Upper lobe of left lung (tissue), 6 donors: ENCODE results near the gene TCP11L2. TPM values are rescaled to one million over a fixed set of nuclear protein-coding genes. Genes with fewer than 3 reads are reported as not detected.

ENCODE experiments used
- ATAC-seq, 2 donors: fragments of 200-7000 bp; cut with Tn5 transposase; one replicate each; pipeline ENCODE4 v1.9.1; 2022; ENCODE audit warnings: mild to moderate bottlenecking in 2 of 2, moderate library complexity in 2 of 2; ENCODE audit not compliant: low FRiP score in 2 of 2
- DNase-seq, 2 donors: peaks; one replicate each; pipeline ENCODE4 v3.0.0-alpha.2; 2019 to 2020
- H3K27ac ChIP-seq, 4 donors: fragments of 200-600 bp; sonication (generic); one replicate each; pipeline ENCODE4 v1.5.1; 2016 to 2019
- H3K27me3 ChIP-seq, 4 donors: fragments of 200-600 bp; sonication (generic); one replicate each; pipeline ENCODE4 v1.5.1; 2017 to 2019
- H3K36me3 ChIP-seq, 4 donors: fragments of 200-600 bp; sonication (generic); one replicate each; pipeline ENCODE4 v1.5.1; 2016 to 2019
- H3K4me1 ChIP-seq, 4 donors: fragments of 200-600 bp; sonication (generic); one replicate each; pipeline ENCODE4 v1.5.1; 2018 to 2019
- H3K4me3 ChIP-seq, 4 donors: fragments of 200-600 bp; sonication (generic); one replicate each; pipeline ENCODE4 v1.5.1; 2017 to 2019; ENCODE audit warnings: mild to moderate bottlenecking in 2 of 4, moderate library complexity in 1 of 4
- H3K9me3 ChIP-seq, 4 donors: fragments of 200-600 bp; sonication (generic); one replicate each; pipeline ENCODE4 v1.5.1; 2018 to 2019
- EP300 ChIP-seq, 4 donors: sonication (generic); formaldehyde crosslinking; IDR thresholded peaks; one replicate each; pipeline ENCODE4 v1.5.1; 2017; ENCODE audit warnings: antibody characterized with exemption in 4 of 4, control low read depth in 2 of 4
- POLR2A ChIP-seq, 4 donors: fragments of 450-650 bp; IDR thresholded peaks; one replicate each; pipeline ENCODE4 v1.5.1; 2016 to 2017; ENCODE audit warnings: antibody characterized with exemption in 4 of 4, mild to moderate bottlenecking in 2 of 4
- POLR2AphosphoS5 ChIP-seq, 2 donors: sonication (generic); formaldehyde crosslinking; IDR thresholded peaks; one replicate each; pipeline ENCODE4 v1.5.1; 2017; ENCODE audit warnings: antibody characterized with exemption in 2 of 2
- WGBS, 2 donors: methylation state at CpG; one replicate each; pipeline ENCODE4 v1.1.5; 2017 to 2018; 5-methylcytosine and 5-hydroxymethylcytosine counted together
- total RNA-seq, 6 donors: library from RNA; depleted of rRNA in 4 of 6; stranded (reverse); fragments of >200 nt in 4 of 6; gene quantifications; one replicate each; pipeline versions ENCODE4 v1.1.0 to v1.2.1, GENCODE V29; 2016 to 2021
- TF ChIP-seq, protein P1 (sequence below), 6 experiments: fragments of 450-650 bp in 4 of 6; fragments of 200-600 bp in 2 of 6; sonication (generic) in 2 of 6; IDR thresholded peaks; one replicate each; pipeline ENCODE4 v1.5.1; 2016 to 2019; ENCODE audit warnings: antibody characterized with exemption in 6 of 6
- donor health status: DM: no; HTN: no; CAD: no; lungs with moderate emphysema.
- donor health status: DM: no; HTN: yes; CAD: no; lungs with severe emphysema.

TCP11L2 gene
- total RNA-seq, 6 donors from 2014 or later = 43.2 to 77.5 (median 56.2) TPM

DNA sequence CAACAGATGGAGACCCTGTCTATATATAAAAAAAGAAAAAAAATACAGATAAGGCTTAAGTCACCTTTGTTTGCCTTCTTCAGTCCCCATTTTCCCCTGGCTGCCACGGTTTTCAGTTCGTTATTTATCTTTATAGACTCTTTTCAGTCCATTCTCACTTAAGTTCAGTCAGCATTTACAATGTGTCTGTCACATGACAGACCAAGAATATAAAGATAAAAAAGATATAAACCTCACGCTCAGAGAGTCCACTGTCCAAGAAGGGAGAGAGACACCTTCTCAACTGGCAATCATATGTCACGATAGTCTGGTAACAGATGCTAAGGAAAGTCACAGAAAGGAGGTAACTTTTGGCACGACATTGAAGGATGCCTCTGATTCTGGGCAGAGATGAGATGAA lies 41.6 kb downstream of the TCP11L2 start:
- Histone ChIP-seq H3K27me3 (no peaks in the 10 kb centered on the region), H3K27ac (peak overlapping the region in 2 of 4 donors; percentile 28 to 64), H3K9me3 (no peaks in the 10 kb centered on the region), H3K4me1 (peaks cover 15 to 25% (median 21%) of the 10 kb centered on the region in 4 donors), H3K4me3 (no peak overlapping the region), H3K36me3 (peaks cover 0 to 22% (median 2%) of the 10 kb centered on the region in 4 donors)
- ATAC-seq = no peak
- 88 to 94% methylated on average over 5 of the region's 5 CpGs for WGBS, 2 donors
- no peak for DNase-seq
- no peak for TF ChIP-seq EP300 (IDR thresholded peaks at IDR 0.05)
- TF ChIP-seq, protein P1, sequence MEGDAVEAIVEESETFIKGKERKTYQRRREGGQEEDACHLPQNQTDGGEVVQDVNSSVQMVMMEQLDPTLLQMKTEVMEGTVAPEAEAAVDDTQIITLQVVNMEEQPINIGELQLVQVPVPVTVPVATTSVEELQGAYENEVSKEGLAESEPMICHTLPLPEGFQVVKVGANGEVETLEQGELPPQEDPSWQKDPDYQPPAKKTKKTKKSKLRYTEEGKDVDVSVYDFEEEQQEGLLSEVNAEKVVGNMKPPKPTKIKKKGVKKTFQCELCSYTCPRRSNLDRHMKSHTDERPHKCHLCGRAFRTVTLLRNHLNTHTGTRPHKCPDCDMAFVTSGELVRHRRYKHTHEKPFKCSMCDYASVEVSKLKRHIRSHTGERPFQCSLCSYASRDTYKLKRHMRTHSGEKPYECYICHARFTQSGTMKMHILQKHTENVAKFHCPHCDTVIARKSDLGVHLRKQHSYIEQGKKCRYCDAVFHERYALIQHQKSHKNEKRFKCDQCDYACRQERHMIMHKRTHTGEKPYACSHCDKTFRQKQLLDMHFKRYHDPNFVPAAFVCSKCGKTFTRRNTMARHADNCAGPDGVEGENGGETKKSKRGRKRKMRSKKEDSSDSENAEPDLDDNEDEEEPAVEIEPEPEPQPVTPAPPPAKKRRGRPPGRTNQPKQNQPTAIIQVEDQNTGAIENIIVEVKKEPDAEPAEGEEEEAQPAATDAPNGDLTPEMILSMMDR (IDR thresholded peaks at IDR 0.05) = no peak
- TF ChIP-seq POLR2A (IDR thresholded peaks at IDR 0.05) = no peak
- TF ChIP-seq POLR2AphosphoS5 (IDR thresholded peaks at IDR 0.05) = no peak

DNA sequence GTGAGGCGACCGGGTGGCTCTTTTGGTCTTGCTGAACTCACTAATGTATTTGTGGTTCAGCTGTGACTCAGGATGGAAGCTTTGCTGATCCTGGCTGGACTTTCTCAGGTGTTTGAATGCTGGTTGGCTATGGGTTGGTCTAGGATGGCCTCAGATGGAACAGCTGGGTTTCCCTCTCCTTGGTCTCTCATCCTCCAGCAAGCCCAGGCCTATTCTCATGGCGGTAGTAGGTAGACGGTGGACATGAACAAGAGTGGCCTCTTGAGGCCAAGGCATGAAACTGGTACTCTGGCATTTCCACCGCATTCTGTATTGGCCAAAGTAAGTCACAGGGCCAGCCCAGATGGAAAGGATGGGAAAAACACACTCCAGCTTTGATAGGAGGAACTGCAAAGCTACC lies 43.2 kb downstream of the TCP11L2 start:
- H3K27ac ChIP-seq = peak overlapping the region in 2 of 4 donors; percentile 26 to 64
- no peaks in the 10 kb centered on the region for H3K9me3 ChIP-seq
- ATAC-seq (peak in 1 of 2 donors; percentile 41), DNase-seq (peak in 1 of 2 donors; percentile 55)
- no peak overlapping the region for H3K4me3 ChIP-seq
- TF ChIP-seq, protein P1 (IDR thresholded peaks at IDR 0.05) = peak; percentile 24 to 51 (median 36)
- TF ChIP-seq POLR2A (IDR thresholded peaks at IDR 0.05) = no peak
- H3K36me3 ChIP-seq = peaks cover 0 to 20% (median 2%) of the 10 kb centered on the region in 4 donors
- WGBS, 2 donors = 61 to 82% methylated on average over 5 of the region's 5 CpGs
- H3K4me1 ChIP-seq = peaks cover 15 to 25% (median 21%) of the 10 kb centered on the region in 4 donors
- no peaks in the 10 kb centered on the region for H3K27me3 ChIP-seq

DNA sequence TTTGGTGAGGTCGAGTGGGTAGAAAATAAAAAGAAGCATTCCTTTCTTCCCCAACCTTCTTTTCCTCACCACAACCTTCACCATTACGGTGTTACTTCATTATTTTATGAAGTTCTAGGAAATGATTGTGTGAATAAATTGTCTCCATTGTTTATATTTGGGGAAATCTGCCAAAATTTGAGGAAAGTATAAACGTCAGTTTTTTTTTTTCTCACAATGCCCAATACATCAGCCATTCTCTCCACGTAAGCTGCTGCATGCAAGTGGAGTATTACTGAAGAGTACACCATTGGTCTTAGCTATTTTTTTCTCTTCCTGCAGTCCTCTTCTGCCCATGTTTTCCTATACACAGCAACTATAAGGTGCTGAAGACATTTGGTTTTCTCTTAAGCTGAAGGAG lies 45.9 kb downstream of the TCP11L2 start:
- ATAC-seq (no peak), DNase-seq (no peak)
- WGBS, 2 donors = 49 to 50% methylated on average over 4 of the region's 4 CpGs
- H3K4me3 ChIP-seq = no peak overlapping the region
- no peak overlapping the region for H3K27ac ChIP-seq
- peaks cover 0 to 12% (median 2%) of the 10 kb centered on the region in 4 donors for H3K36me3 ChIP-seq
- H3K9me3 ChIP-seq = no peaks in the 10 kb centered on the region
- peaks cover 3 to 6% (median 5%) of the 10 kb centered on the region in 4 donors for H3K4me1 ChIP-seq
- H3K27me3 ChIP-seq = no peaks in the 10 kb centered on the region
- TF ChIP-seq POLR2A (IDR thresholded peaks at IDR 0.05) (no peak), EP300 (IDR thresholded peaks at IDR 0.05) (no peak), POLR2AphosphoS5 (IDR thresholded peaks at IDR 0.05) (no peak)
- TF ChIP-seq, protein P1 (IDR thresholded peaks at IDR 0.05) = no peak

DNA sequence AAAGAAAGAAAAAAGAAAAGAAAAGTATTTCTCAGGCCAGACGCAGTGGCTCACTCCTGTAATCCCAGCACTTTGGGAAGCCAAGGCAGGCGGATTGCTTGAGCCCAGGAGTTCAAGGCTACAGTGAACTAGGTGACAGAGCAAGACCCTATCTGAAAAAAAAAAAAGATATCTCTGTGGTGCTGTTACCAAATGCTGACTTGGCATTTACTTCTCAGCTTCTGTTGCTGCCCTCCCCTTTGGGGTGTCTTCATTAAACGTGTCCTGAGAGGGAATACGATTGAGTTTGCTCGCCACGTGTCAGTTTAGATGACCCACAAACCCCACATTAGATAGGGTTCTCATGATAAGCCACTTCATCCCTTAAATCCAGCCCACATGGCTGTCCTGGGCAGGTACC lies 50.6 kb downstream of the TCP11L2 start:
- no peak overlapping the region for H3K27ac ChIP-seq
- ATAC-seq = no peak
- WGBS, 2 donors = 77 to 88% methylated on average over 6 of the region's 6 CpGs

More for the DNA sequence above, 50.6 kb downstream of the TCP11L2 start:
- Histone ChIP-seq H3K4me3 (no peak overlapping the region), H3K4me1 (peaks cover 0 to 11% (median 6%) of the 10 kb centered on the region in 4 donors), H3K9me3 (no peaks in the 10 kb centered on the region), H3K27me3 (no peaks in the 10 kb centered on the region), H3K36me3 (no peaks in the 10 kb centered on the region)
- no peak for DNase-seq
- TF ChIP-seq EP300 (IDR thresholded peaks at IDR 0.05) = no peak
- TF ChIP-seq POLR2A (IDR thresholded peaks at IDR 0.05) = no peak
- TF ChIP-seq POLR2AphosphoS5 (IDR thresholded peaks at IDR 0.05) = no peak
- TF ChIP-seq, protein P1 (IDR thresholded peaks at IDR 0.05) = no peak
